Breast epithelium (tissue), 3 donors: Measurements from ENCODE around the gene SLCO4A1.

Experiments
- POLR2A ChIP-seq: fragments of 450-650 bp; IDR thresholded peaks from one replicate; pipeline ENCODE4 v1.6.1; 2016; ENCODE audit warnings: antibody characterized with exemption, mild to moderate bottlenecking, moderate library complexity
- POLR2AphosphoS5 ChIP-seq, 3 donors: sonication (generic); formaldehyde crosslinking; IDR thresholded peaks; one replicate each; pipeline ENCODE4 v1.6.1; 2017; ENCODE audit warnings: antibody characterized with exemption in 3 of 3
- TF ChIP-seq, protein P1 (sequence below), 3 donors: fragments of 450-650 bp; IDR thresholded peaks; one replicate each; pipeline ENCODE4 v1.5.1; 2016 to 2017; ENCODE audit warnings: antibody characterized with exemption in 3 of 3, mild to moderate bottlenecking in 3 of 3, moderate library complexity in 3 of 3

DNA sequence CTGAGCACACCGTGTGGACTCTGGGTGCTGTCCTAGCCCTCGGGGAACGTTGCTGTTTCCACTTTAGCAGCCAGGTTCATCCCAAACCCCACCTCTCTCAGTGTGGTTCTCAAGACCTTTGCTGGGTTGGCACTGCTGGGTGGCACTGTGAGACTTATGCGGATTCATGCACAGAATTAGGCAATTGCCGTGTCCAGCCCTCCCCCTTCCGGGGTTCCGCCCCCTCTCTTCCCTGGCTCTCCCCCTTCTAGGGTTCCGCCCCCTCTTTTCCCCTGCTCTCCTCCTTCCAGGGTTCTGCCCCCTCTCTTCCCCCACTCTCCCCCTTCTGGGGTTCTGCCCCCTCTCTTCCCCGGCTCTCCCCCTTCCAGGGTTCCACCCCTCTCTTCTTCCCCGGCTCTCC lies 39.8 kb upstream of the SLCO4A1 start:
- TF ChIP-seq, protein P1, sequence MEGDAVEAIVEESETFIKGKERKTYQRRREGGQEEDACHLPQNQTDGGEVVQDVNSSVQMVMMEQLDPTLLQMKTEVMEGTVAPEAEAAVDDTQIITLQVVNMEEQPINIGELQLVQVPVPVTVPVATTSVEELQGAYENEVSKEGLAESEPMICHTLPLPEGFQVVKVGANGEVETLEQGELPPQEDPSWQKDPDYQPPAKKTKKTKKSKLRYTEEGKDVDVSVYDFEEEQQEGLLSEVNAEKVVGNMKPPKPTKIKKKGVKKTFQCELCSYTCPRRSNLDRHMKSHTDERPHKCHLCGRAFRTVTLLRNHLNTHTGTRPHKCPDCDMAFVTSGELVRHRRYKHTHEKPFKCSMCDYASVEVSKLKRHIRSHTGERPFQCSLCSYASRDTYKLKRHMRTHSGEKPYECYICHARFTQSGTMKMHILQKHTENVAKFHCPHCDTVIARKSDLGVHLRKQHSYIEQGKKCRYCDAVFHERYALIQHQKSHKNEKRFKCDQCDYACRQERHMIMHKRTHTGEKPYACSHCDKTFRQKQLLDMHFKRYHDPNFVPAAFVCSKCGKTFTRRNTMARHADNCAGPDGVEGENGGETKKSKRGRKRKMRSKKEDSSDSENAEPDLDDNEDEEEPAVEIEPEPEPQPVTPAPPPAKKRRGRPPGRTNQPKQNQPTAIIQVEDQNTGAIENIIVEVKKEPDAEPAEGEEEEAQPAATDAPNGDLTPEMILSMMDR (IDR thresholded peaks at IDR 0.05) = no peak
- no peak for TF ChIP-seq POLR2A
- TF ChIP-seq POLR2AphosphoS5 (IDR thresholded peaks at IDR 0.05) = peak in 1 of 3 donors; percentile 28
